GM21390 (cell line): ENCODE data around the gene PAK3.

ENCODE experiments used
- ATAC-seq: cut with Tn5 transposase; IDR thresholded peaks from one replicate; pipeline ENCODE4 v1.9.1; 2021; ENCODE audit not compliant: unreplicated experiment

Gene PAK3

GRCh38 chrX:111259559-111259958, 163.6 kb downstream of the PAK3 start:
- ATAC-seq, result no peak

GRCh38 chrX:111260451-111260850, 164.5 kb downstream of the PAK3 start:
- ATAC-seq, result no peak

- no peak for ATAC-seq
Measured at GRCh38 chrX:111262086-111262485, 166.1 kb downstream of the PAK3 start.

GRCh38 chrX:111264385-111264784, 168.4 kb downstream of the PAK3 start:
- no peak for ATAC-seq

GRCh38 chrX:111265486-111265885, 169.5 kb downstream of the PAK3 start:
- no peak for ATAC-seq

GRCh38 chrX:111268506-111268905, 172.5 kb downstream of the PAK3 start:
- no peak for ATAC-seq

GRCh38 chrX:111270339-111270738, 174.3 kb downstream of the PAK3 start, which contains the start of gene CAPN6:
TSS of gene CAPN6 (minus strand) at chrX:111270483. CDS start at chrX:111263936, 6,547 bp downstream.
- ATAC-seq, result no peak
